Lung (tissue), 12 donors: Measurements from ENCODE around the gene ACR. TPM values are rescaled to one million over a fixed set of nuclear protein-coding genes. Genes with fewer than 3 reads are reported as not detected.
A peak's percentile ranks its signal among the peaks of the same experiment; 100 is the strongest.

ENCODE experiments used
- ATAC-seq: fragments of 200-7000 bp; cut with Tn5 transposase; one replicate; pipeline ENCODE4 v1.9.1; 2020; ENCODE audit warnings: moderate number of reproducible peaks; ENCODE audit not compliant: insufficient read depth, low FRiP score
- DNase-seq, 3 donors: peaks; one replicate each; pipeline ENCODE4 v3.0.0-alpha.2; 2013 to 2017
- H3K27ac ChIP-seq, 2 donors: one replicate each; pipeline ENCODE4 v1.5.1; 2013; ENCODE audit warnings: mild to moderate bottlenecking in 2 of 2, moderate library complexity in 2 of 2, control low read depth in 1 of 2, inconsistent platforms in 1 of 2, low read depth in 1 of 2, low read length in 1 of 2
- H3K27me3 ChIP-seq, 3 donors: one replicate each; pipeline ENCODE4 v1.5.1; 2013; ENCODE audit warnings: low read length in 2 of 3; ENCODE audit not compliant: control insufficient read depth in 3 of 3, insufficient read depth in 3 of 3
- H3K36me3 ChIP-seq, 4 donors: one replicate each; pipeline ENCODE4 v1.5.1; 2013; ENCODE audit warnings: low read length in 4 of 4, mild to moderate bottlenecking in 1 of 4, moderate library complexity in 1 of 4; ENCODE audit not compliant: control insufficient read depth in 4 of 4, insufficient read depth in 4 of 4
- H3K4me1 ChIP-seq, 5 donors: one replicate each; pipeline ENCODE4 v1.5.1; 2013; ENCODE audit warnings: low read length in 5 of 5, mild to moderate bottlenecking in 2 of 5, moderate library complexity in 1 of 5; ENCODE audit not compliant: control insufficient read depth in 5 of 5, insufficient read depth in 5 of 5
- H3K4me3 ChIP-seq: one replicate; pipeline ENCODE4 v1.5.1; 2013; ENCODE audit warnings: mild to moderate bottlenecking, control low read depth, moderate library complexity
- H3K9ac ChIP-seq, 2 donors: one replicate each; pipeline ENCODE4 v1.5.1; 2013; ENCODE audit warnings: low read length in 2 of 2, control low read depth in 1 of 2; ENCODE audit not compliant: insufficient read depth in 1 of 2
- H3K9me3 ChIP-seq, 4 donors: one replicate each; pipeline ENCODE4 v1.5.1; 2013; ENCODE audit warnings: low read length in 3 of 4, mild to moderate bottlenecking in 1 of 4, moderate library complexity in 1 of 4; ENCODE audit not compliant: control insufficient read depth in 4 of 4, insufficient read depth in 3 of 4
- WGBS, 2 donors: extraction: QIAGEN DNeasy Blood & Tissue Kit; methylation state at CpG; one replicate each; pipeline ENCODE4 v1.1.7; 2013; 5-methylcytosine and 5-hydroxymethylcytosine counted together
- polyA plus RNA-seq, 2 donors: library from polyadenylated mRNA; stranded (reverse); fragments of 200-250 nt; gene quantifications; one replicate each; pipeline ENCODE4 v1.2.1, GENCODE V29; 2013
- total RNA-seq, 2 donors: library from RNA; depleted of rRNA in 1 of 2; stranded (reverse); fragments of >200 nt in 1 of 2; gene quantifications; one replicate each; pipeline ENCODE4 v1.2.1, GENCODE V29; 2014 to 2021
- TF ChIP-seq, protein P1 (sequence below): IDR thresholded peaks from 2 replicates; pipeline ENCODE4 v1.5.1; 2012; ENCODE audit warnings: mild to moderate bottlenecking; ENCODE audit errors: control extremely low read depth, extremely low read depth
- donor health status: control.
- donor health status: control.
- donor health status: Bipolar disorder and iron deficiency.
- donor health status: healthy.
- donor health status: DM: yes; HTN: yes; CAD: no.

ACR gene
- total and polyA plus RNA-seq, 4 donors: 0.26 to 3.3 (median 0.78) TPM

DNA sequence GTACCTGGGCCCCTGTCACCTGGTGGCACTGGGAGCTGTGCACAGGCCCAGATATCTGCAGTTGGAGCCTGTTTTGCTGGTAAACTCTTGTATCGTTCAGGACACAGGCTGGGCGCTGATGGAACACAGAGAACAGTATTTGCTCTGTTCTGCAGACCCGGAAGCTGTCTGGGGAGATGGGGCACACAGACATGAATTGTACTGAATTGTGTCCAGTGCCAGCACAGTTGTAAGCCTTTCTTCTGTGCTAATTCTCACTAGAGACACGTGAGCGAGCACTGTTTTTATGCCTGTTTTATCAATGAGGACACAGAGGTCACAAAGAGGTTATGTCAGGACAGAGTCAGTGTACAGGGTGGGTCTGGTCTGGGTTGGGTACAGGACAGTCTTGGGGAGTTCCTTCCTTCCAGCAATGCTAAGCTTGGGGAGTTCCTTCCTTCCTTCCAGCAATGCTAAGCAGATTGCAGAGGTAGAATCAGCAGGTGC is 24.4 kb upstream of the ACR start:
- H3K27ac ChIP-seq: no peak overlapping the region
- ATAC-seq: peak; percentile 38
- H3K36me3 ChIP-seq: peaks cover 0 to 30% (median 2%) of the 10 kb centered on the region in 4 donors

DNA sequence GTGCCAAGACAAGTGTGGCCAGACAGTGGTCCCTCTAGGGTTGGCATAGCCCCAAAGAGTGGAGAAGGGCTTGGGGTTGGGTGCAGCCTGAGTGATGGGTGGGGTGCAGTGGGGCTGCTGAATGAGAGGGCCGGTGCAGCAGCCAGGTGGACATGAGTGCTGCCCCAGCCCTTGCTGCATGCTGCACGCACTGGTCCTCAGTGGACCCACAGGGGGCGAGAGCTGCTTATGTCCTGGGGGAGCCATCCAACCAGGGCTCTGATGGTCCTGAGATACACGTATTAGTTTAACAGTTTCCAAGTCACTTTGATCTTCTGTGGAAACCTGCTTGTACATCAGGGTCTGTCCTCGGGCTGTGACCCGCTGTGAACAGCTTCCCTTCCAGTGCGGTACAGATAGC is 23.9 kb upstream of the ACR start:
- Histone ChIP-seq H3K27ac (no peak overlapping the region), H3K9ac (no peak overlapping the region), H3K4me1 (peaks cover 0 to 12% (median 0%) of the 10 kb centered on the region in 5 donors), H3K27me3 (peaks cover 0 to 6% (median 3%) of the 10 kb centered on the region in 3 donors), H3K36me3 (peaks cover 0 to 31% (median 2%) of the 10 kb centered on the region in 4 donors), H3K4me3 (no peak overlapping the region), H3K9me3 (no peaks in the 10 kb centered on the region)
- no peak for DNase-seq
- TF ChIP-seq, protein P1, sequence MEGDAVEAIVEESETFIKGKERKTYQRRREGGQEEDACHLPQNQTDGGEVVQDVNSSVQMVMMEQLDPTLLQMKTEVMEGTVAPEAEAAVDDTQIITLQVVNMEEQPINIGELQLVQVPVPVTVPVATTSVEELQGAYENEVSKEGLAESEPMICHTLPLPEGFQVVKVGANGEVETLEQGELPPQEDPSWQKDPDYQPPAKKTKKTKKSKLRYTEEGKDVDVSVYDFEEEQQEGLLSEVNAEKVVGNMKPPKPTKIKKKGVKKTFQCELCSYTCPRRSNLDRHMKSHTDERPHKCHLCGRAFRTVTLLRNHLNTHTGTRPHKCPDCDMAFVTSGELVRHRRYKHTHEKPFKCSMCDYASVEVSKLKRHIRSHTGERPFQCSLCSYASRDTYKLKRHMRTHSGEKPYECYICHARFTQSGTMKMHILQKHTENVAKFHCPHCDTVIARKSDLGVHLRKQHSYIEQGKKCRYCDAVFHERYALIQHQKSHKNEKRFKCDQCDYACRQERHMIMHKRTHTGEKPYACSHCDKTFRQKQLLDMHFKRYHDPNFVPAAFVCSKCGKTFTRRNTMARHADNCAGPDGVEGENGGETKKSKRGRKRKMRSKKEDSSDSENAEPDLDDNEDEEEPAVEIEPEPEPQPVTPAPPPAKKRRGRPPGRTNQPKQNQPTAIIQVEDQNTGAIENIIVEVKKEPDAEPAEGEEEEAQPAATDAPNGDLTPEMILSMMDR: no peak
- ATAC-seq: no peak
- WGBS, 2 donors: 86 to 89% methylated on average over 7 of the region's 7 CpGs

More for the DNA sequence above, 24.4 kb upstream of the ACR start:
- no peak overlapping the region for H3K9ac ChIP-seq
- H3K27me3 ChIP-seq: peaks cover 0 to under 1% (median 0%) of the 10 kb centered on the region in 3 donors
- no peaks in the 10 kb centered on the region for H3K9me3 ChIP-seq
- 65 to 69% methylated on average over 5 of the region's 5 CpGs for WGBS, 2 donors
- TF ChIP-seq, protein P1: no peak
- H3K4me3 ChIP-seq: no peak overlapping the region
- H3K4me1 ChIP-seq: peaks cover 0 to 12% (median 0%) of the 10 kb centered on the region in 5 donors
- DNase-seq: no peak

DNA sequence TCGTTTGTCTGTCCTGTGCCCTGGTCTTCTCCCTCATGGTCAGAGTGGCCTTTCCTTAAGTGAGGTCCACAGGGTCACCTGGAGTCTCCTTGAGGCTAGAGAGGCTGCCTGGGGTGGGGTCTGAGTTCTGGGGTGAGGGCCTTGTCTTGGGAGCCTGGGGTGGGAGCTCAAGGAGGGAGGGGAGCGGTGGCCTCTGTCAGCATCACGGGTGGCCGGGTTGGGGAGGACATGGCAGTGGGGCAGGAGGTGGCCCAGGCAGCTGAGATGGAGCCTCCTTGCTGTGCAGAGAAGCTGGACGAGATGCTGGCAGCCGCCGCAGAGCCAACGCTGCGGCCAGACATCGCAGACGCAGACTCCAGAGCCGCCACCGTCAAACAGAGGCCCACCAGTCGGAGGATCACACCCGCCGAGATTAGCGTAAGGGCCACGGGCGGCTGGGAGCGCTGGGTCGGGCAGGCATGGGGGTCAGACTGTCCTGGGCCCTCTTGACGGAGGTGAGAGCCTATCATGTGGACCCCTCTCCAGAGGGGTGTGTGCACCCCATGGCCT is 23.3 kb upstream of the ACR start:
- 93 to 94% methylated on average over 21 to 22 of the region's 22 CpGs for WGBS, 2 donors
- Histone ChIP-seq H3K9ac (no peak overlapping the region), H3K9me3 (no peaks in the 10 kb centered on the region), H3K27ac (no peak overlapping the region), H3K36me3 (peaks cover 0 to 28% (median 2%) of the 10 kb centered on the region in 4 donors), H3K27me3 (peaks cover 0 to 11% (median 7%) of the 10 kb centered on the region in 3 donors), H3K4me1 (peaks cover 0 to 12% (median 0%) of the 10 kb centered on the region in 5 donors), H3K4me3 (no peak overlapping the region)
- no peak for DNase-seq
- TF ChIP-seq, protein P1: no peak
- no peak for ATAC-seq
